Measurements from ENCODE around the gene IL12B. TPM values are rescaled to one million over a fixed set of nuclear protein-coding genes. Genes with fewer than 3 reads are reported as not detected.
"Not testable (repeated sequence)": the region's sequence is repeated elsewhere in the genome, so short reads cannot be mapped to it uniquely, and the experiment has no call there.

Gene IL12B
- total RNA-seq, 1 donor from 2014 or later: not detected

DNA sequence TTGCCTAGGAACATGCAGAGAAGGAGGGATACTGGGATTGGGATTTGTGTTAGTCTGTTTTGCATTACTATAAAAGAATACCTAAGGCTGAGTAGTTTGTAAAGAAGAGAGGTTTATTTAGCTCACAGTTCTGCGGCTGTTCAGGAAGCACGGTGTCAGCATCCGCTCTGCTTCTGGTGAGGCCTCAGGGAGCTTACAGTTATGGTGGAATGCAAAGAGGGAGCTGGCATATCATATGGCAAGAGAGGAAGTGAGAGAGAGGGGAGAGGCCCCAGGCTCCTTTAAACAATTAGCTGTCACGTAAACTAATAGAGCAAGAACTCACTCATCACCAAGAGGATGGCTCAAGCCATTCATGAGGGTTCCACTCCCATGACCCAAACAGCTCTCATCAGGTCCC, 27.0 kb downstream of the IL12B start:
- no peak for DNase-seq (ENCODE audit: low spot score)
- H3K9me3 Mint-ChIP-seq: peaks cover 19% of the 10 kb centered on the region
- H3K36me3 Mint-ChIP-seq (ENCODE audit: low read depth): no peaks in the 10 kb centered on the region
- no peaks in the 10 kb centered on the region for H3K4me1 Mint-ChIP-seq (ENCODE audit: low read depth)
- H3K27me3 Mint-ChIP-seq (ENCODE audit: low read depth): peaks cover 17% of the 10 kb centered on the region
- intact Hi-C loops (cut with micrococcal nuclease): no loop called here
- H3K4me3 Mint-ChIP-seq (ENCODE audit: low read depth): no peak overlapping the region
- H3K27ac Mint-ChIP-seq: no peak overlapping the region

DNA sequence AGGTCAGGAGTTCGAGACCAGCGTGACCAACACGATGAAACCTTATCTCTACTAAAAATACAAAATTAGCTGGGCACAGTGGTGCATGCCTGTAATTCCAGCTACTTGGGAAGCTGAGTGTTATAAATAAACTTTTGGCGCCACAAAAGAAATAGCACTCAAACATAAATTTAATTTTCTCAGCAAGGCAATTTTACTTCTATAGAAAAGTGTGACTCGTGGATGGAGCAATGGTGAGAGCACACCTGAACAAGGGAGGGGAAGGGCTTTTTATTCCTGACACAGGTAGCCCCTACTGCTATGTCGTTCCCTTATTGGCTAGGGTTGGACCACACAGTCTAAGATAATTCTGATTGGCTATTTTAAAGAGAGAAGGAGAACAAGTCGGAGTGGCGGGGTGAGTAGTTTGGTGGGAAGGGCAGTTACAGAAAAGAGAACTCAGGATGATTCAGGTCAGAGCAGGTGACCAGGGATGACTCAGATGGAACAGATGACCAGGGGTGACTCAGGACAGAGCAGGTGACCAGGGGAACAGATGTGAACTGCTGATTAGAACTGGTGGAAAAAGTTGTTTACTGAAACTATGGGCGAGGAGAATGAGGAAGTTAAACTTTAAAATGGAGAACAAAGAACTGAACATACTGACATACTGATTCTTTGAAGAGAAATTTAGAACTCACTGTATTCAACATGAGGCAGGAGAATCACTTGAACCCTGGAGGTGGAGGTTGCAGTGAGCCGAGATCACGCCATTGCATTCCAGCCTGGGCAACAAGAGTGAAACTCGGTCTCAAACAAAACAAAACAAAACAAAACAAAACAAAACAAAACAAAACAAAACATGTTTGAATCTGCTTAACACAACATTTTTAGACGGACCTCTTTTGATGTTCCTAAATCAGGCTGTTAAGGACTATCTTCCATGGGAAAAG, 28.1 kb downstream of the IL12B start:
- H3K4me3 Mint-ChIP-seq (ENCODE audit: low read depth); H3K4me1 Mint-ChIP-seq (ENCODE audit: low read depth); intact Hi-C loops (cut with micrococcal nuclease); DNase-seq (ENCODE audit: low spot score); H3K36me3 Mint-ChIP-seq (ENCODE audit: low read depth); H3K27ac Mint-ChIP-seq: not testable (repeated sequence)
- Mint-ChIP-seq H3K9me3 (peaks cover 26% of the 10 kb centered on the region), H3K27me3 (ENCODE audit: low read depth) (peaks cover 11% of the 10 kb centered on the region)

DNA sequence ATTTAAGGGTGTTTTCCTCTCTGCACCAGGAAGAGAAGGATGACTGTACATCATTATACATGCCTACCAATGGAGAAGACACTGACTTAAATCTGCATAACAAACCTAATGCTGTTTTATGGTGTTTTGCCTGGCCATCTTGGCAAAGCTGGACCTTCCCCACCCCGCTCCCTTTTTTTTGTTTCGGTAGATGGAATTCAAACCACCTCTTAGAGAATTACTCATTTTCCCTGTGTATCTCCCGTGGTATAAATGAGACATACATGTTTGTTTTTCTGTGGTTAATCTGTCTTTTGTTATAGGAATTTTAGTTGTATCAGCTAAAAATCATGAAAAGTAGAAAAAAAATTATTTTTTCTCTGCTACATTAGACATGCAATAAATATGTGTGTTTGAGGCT, 28.8 kb downstream of the IL12B start:
- H3K27me3 Mint-ChIP-seq (ENCODE audit: low read depth): peaks cover 11% of the 10 kb centered on the region
- no peak overlapping the region for H3K4me3 Mint-ChIP-seq (ENCODE audit: low read depth)
- intact Hi-C loops (cut with micrococcal nuclease): no loop called here
- H3K27ac Mint-ChIP-seq: no peak overlapping the region
- no peaks in the 10 kb centered on the region for H3K36me3 Mint-ChIP-seq (ENCODE audit: low read depth)
- peaks cover 33% of the 10 kb centered on the region for H3K9me3 Mint-ChIP-seq
- no peaks in the 10 kb centered on the region for H3K4me1 Mint-ChIP-seq (ENCODE audit: low read depth)
- no peak for DNase-seq (ENCODE audit: low spot score)

DNA sequence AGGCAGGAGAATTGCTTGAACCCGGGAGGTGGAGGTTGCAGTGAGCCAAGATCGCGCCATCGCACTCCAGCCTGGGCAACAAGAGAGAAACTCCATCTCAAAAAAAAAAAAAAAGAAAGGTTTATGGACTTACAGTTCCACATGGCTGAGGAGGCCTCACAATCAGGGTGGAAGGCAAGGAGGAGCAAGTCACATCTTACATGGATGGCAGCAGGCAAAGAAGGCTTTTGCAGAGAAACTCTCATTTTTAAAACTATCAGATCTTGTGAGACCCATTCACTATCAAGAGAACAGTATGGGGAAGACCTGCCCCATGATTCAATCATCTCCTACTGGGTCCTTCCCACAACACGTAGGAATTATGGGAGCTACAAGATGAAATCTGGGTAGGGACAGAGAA, 33.0 kb downstream of the IL12B start:
- H3K4me1 Mint-ChIP-seq (ENCODE audit: low read depth); DNase-seq (ENCODE audit: low spot score); intact Hi-C loops (cut with micrococcal nuclease); H3K36me3 Mint-ChIP-seq (ENCODE audit: low read depth); H3K27me3 Mint-ChIP-seq (ENCODE audit: low read depth); H3K27ac Mint-ChIP-seq; H3K4me3 Mint-ChIP-seq (ENCODE audit: low read depth): not testable (repeated sequence)
- H3K9me3 Mint-ChIP-seq: peaks cover 21% of the 10 kb centered on the region

DNA sequence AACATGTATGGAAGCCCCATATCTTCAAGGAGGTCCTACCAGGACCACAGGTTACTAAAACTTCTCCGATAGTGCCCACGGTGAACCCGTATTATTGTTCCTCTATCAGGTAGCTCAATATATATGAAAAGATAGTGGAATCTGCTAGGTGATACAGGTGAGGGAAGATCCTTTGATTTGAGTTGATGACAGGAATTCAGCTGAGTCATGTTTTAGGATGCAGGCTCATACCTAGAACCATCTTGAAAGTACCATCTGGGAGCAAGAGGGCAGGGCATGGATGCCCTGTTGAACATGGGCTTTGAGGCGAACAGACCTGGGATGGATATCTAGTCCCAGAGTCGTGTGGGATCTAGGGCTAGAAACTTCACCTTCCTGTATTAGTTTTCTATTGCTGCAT, 35.4 kb downstream of the IL12B start:
- Mint-ChIP-seq H3K9me3 (peaks cover 17% of the 10 kb centered on the region), H3K36me3 (ENCODE audit: low read depth) (no peaks in the 10 kb centered on the region), H3K27me3 (ENCODE audit: low read depth) (peaks cover 8% of the 10 kb centered on the region), H3K4me1 (ENCODE audit: low read depth) (no peaks in the 10 kb centered on the region), H3K27ac (no peak overlapping the region), H3K4me3 (ENCODE audit: low read depth) (no peak overlapping the region)
- no peak for DNase-seq (ENCODE audit: low spot score)
- intact Hi-C loops (cut with micrococcal nuclease): no loop called here

DNA sequence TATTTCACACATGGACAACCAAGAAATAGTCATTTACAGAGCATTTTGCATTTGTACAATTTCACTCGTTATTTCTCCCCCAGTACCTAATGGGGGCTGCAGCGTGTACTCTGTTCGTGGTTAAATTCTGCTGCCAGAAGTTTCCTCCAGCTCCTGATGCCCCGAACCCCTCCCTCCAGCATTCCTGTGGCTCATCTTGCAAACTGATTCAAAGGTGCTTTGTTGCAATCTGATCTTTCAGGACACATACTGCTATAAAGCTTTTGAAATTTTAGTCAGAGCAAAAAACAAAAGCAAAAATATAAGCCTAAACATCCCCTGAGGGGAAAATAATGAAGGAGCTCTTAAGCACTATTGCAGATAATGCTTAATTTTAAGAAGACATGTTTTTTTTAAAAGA, 39.5 kb downstream of the IL12B start:
- Mint-ChIP-seq H3K4me1 (ENCODE audit: low read depth) (no peaks in the 10 kb centered on the region), H3K27me3 (ENCODE audit: low read depth) (peaks cover 10% of the 10 kb centered on the region), H3K36me3 (ENCODE audit: low read depth) (peaks cover 4% of the 10 kb centered on the region), H3K27ac (no peak overlapping the region), H3K9me3 (no peaks in the 10 kb centered on the region), H3K4me3 (ENCODE audit: low read depth) (no peak overlapping the region)
- intact Hi-C loops (cut with micrococcal nuclease): no loop called here
- no peak for DNase-seq (ENCODE audit: low spot score)

DNA sequence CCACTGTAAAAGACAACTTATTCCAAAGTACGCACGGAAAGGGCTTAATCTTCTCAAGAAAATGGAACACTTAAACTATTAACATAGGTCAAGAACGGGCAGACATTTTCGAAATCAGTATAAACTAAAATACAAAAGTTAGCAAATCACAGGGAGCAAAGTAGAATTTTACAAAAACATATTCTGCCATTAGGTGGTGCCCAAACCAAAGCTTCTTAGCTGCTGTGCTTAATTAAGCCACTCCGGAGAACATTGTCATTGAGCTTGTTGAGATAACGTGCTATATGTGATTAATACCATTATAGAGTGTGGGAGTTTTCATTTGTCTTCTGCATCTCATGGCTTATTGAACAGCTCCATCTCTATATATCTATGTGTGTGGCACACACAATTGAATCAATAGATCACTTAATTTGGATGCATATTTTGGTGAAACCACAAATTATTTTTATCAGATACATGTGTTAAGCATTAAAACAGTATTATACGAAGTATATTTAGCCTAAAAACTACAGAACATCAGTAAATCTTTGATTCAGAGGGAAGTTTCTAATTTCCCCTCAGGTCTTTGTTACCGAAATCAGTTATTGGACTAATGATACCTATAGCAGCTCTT, 43.8 kb downstream of the IL12B start:
- H3K27me3 Mint-ChIP-seq (ENCODE audit: low read depth): peaks cover 5% of the 10 kb centered on the region
- no peak for DNase-seq (ENCODE audit: low spot score)

DNA sequence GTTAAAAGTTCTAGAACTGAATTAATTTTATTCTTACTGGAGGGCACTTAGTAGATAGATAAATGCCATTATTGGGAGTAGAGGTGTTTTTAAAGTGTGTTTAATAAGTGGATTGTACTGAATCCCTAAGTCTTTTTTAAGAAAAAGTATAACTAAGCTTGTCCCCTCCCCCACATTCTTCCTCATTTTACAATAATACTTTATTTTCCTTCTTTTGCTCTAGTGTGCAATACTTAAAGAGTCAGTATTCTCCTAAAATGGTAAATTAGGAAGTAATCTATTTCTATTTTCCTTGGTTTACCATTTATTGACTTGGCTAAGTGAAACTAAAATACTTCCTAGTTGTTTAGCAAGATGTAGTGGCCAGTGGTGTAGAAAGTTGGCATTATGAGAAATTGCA, 55.6 kb downstream of the IL12B start:
- H3K4me1 Mint-ChIP-seq (ENCODE audit: low read depth): peaks cover 11% of the 10 kb centered on the region
- no peaks in the 10 kb centered on the region for H3K27me3 Mint-ChIP-seq (ENCODE audit: low read depth)
- H3K27ac Mint-ChIP-seq: no peak overlapping the region
- no peaks in the 10 kb centered on the region for H3K9me3 Mint-ChIP-seq
- H3K4me3 Mint-ChIP-seq (ENCODE audit: low read depth): no peak overlapping the region
- intact Hi-C loops (cut with micrococcal nuclease): no loop called here
- H3K36me3 Mint-ChIP-seq (ENCODE audit: low read depth): peaks cover 61% of the 10 kb centered on the region
- no peak for DNase-seq (ENCODE audit: low spot score)

More for the DNA sequence above, 43.8 kb downstream of the IL12B start:
- H3K4me3 Mint-ChIP-seq (ENCODE audit: low read depth): no peak overlapping the region
- no peaks in the 10 kb centered on the region for H3K9me3 Mint-ChIP-seq
- H3K36me3 Mint-ChIP-seq (ENCODE audit: low read depth): peaks cover 10% of the 10 kb centered on the region
- H3K4me1 Mint-ChIP-seq (ENCODE audit: low read depth): no peaks in the 10 kb centered on the region
- intact Hi-C loops (cut with micrococcal nuclease): loop anchor here (2.0 to 5.0 kb wide), 2 partner anchors 631 to 700 kb away; partner anchors contain the start of gene ADRA1B
- no peak overlapping the region for H3K27ac Mint-ChIP-seq

DNA sequence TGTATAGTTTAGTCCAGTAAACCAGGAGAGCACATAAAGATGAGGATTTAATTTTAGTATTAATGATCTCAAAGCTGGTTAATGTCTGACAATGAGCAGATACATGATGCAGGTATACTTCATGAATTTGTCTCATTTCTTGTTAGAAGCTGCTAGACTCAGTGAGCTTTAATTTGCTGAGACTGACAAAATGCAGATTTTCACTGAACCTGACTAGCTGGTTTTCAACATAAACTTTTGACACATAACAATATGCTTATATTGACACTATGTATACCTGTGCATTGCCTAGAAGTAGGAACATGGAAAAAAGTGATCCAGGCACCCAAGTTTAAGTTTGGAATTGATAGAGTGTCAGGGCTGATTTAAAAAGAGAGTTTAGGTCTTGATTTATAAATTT, 56.4 kb downstream of the IL12B start:
- Mint-ChIP-seq H3K36me3 (ENCODE audit: low read depth) (peaks cover 61% of the 10 kb centered on the region), H3K4me1 (ENCODE audit: low read depth) (peaks cover 12% of the 10 kb centered on the region), H3K27ac (no peak overlapping the region), H3K4me3 (ENCODE audit: low read depth) (no peak overlapping the region), H3K9me3 (no peaks in the 10 kb centered on the region), H3K27me3 (ENCODE audit: low read depth) (no peaks in the 10 kb centered on the region)
- intact Hi-C loops (cut with micrococcal nuclease): no loop called here
- no peak for DNase-seq (ENCODE audit: low spot score)

DNA sequence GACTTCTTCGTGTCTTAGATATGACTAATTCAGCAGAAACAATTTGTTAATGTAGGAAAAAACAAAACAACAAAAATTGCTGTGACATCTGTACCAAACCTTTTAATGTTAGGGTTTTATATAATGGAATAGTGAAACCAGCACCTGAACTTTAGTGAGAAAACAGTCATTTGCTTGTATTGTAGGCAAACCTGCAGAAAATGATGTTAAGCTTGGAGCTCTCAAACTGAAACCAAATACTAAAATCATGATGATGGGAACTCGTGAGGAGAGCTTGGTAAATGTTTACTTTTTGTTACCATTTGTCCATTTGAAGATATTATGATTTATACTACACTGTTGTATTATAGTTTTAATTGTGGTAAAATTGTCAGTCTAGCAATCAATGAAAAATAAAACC, 60.6 kb downstream of the IL12B start:
- Mint-ChIP-seq H3K27me3 (ENCODE audit: low read depth) (no peaks in the 10 kb centered on the region), H3K4me1 (ENCODE audit: low read depth) (peaks cover 9% of the 10 kb centered on the region), H3K36me3 (ENCODE audit: low read depth) (peaks cover 67% of the 10 kb centered on the region), H3K4me3 (ENCODE audit: low read depth) (no peak overlapping the region), H3K27ac (no peak overlapping the region), H3K9me3 (peaks cover 17% of the 10 kb centered on the region)
- no peak for DNase-seq (ENCODE audit: low spot score)
- intact Hi-C loops (cut with micrococcal nuclease): no loop called here

DNA sequence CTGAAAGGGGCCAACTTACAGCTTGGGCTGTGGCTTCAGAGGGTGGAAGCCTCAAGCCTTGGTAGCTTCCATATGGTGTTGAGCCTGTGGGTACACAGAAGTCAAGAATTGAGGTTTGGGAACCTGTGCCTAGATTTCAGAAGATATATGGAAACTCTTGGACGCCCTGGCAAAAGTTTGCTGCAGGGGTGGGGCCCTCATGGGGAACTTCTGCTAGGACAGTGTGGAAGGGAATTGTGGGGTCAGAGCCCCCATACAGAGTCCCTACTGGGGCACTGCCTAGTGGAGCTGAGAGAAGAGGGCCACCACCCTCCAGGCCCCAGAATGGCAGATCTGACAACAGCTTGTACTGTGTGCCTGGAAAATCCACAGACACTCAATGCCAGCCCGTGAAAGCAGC, 63.5 kb downstream of the IL12B start:
- H3K27ac Mint-ChIP-seq; intact Hi-C loops (cut with micrococcal nuclease); H3K27me3 Mint-ChIP-seq (ENCODE audit: low read depth); DNase-seq (ENCODE audit: low spot score); H3K4me3 Mint-ChIP-seq (ENCODE audit: low read depth): not testable (repeated sequence)
- Mint-ChIP-seq H3K9me3 (peaks cover 17% of the 10 kb centered on the region), H3K36me3 (ENCODE audit: low read depth) (peaks cover 65% of the 10 kb centered on the region), H3K4me1 (ENCODE audit: low read depth) (peaks cover 27% of the 10 kb centered on the region)
